Epithelial cell of proximal tubule (primary cell): ENCODE results near the gene KDM3A. TPM values are rescaled to one million over a fixed set of nuclear protein-coding genes. Genes with fewer than 3 reads are reported as not detected.

Experiments used
- DNase-seq: peaks from one replicate; pipeline ENCODE4 v3.0.0-alpha.2; 2011; ENCODE audit warnings: low read depth
- H3K4me3 ChIP-seq: 2 replicates; pipeline ENCODE4 v1.5.1; 2011; ENCODE audit warnings: low read depth, mild to moderate bottlenecking, low read length
- CTCF ChIP-seq: conservative IDR thresholded peaks from 2 replicates; pipeline ENCODE4 v1.5.1; 2012; ENCODE audit warnings: low read depth, mild to moderate bottlenecking, low read length
- total RNA-seq: library from RNA; depleted of rRNA; stranded (reverse); fragments of >200 nt; gene quantifications from 2 replicates; pipeline ENCODE4 v1.2.3, GENCODE V29; 2015

KDM3A gene
- total RNA-seq, 1 donor from 2014 or later, result 14.5 TPM

GRCh38 chr2:86443631-86444350 is 2.6 kb downstream of the KDM3A start:
- DNase-seq, result no peak
- TF ChIP-seq CTCF, result no peak
- H3K4me3 ChIP-seq, result peak overlapping the region; percentile 83

GRCh38 chr2:86445436-86445835 is 4.3 kb downstream of the KDM3A start:
- no peak for TF ChIP-seq CTCF
- no peak overlapping the region for H3K4me3 ChIP-seq
- no peak for DNase-seq

GRCh38 chr2:86446060-86446459 is 4.9 kb downstream of the KDM3A start:
- TF ChIP-seq CTCF, result no peak
- H3K4me3 ChIP-seq, result no peak overlapping the region
- peak; percentile 7 for DNase-seq

GRCh38 chr2:86453836-86454235 is 12.7 kb downstream of the KDM3A start:
- TF ChIP-seq CTCF, result no peak
- no peak for DNase-seq
- no peak overlapping the region for H3K4me3 ChIP-seq

GRCh38 chr2:86454238-86454637 is 13.1 kb downstream of the KDM3A start:
- TF ChIP-seq CTCF, result no peak
- no peak for DNase-seq
- no peak overlapping the region for H3K4me3 ChIP-seq

- DNase-seq, result no peak
- TF ChIP-seq CTCF, result no peak
- no peak overlapping the region for H3K4me3 ChIP-seq
Observed at GRCh38 chr2:86455181-86455580, 14.0 kb downstream of the KDM3A start.
